NCI-H82 (cell line): ENCODE results near the gene CHMP4A.
"Not testable (repeated sequence)": the region's sequence is repeated elsewhere in the genome, so short reads cannot be mapped to it uniquely, and the experiment has no call there.

Experiments
- DNase-seq: peaks from one replicate; lab custom pipeline; 2025; lab: John Stamatoyannopoulos, UW

Gene CHMP4A

DNA sequence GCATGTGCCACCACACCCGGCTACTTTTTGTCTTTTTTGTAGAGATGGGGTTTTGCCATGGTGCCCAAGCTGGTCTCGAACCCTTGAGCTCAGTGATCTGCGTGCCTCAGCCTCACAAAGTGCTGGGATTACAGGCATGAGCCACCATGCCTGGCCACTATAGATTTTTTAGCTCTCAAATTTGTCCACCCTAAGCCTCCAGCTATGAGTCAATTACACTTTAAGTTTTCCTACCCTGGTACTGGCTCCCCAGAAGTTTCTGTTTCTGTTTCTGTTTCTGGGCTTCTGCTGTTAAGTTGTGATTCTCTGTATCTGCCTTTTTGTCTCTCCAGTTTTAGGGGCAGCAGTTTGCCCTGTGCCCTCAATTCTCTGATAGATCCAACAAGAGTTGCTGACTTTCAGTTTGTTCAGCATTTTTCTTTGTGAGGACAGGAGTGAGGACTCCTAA, 33.5 kb upstream of the CHMP4A start:
- DNase-seq: no peak

DNA sequence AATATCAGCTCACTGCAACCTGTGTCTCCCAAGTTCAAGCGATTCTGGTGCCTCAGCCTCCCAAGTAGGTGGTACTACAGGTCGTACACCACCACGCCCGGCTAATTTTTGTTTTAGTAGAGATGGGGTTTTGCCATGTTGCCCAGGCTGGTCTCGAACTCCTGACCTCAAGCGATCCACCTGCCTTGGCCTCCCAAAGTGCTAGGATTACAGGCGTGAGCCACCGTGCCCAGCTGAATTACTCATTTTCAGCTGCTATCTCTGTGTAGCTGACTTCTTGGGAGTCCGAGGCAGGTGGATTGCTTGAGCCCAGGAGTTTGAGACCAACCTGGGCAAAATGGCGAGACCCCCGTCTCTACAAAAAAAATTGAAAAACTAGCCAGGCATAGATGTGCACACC, 32.1 kb upstream of the CHMP4A start:
- DNase-seq: not testable (repeated sequence)

DNA sequence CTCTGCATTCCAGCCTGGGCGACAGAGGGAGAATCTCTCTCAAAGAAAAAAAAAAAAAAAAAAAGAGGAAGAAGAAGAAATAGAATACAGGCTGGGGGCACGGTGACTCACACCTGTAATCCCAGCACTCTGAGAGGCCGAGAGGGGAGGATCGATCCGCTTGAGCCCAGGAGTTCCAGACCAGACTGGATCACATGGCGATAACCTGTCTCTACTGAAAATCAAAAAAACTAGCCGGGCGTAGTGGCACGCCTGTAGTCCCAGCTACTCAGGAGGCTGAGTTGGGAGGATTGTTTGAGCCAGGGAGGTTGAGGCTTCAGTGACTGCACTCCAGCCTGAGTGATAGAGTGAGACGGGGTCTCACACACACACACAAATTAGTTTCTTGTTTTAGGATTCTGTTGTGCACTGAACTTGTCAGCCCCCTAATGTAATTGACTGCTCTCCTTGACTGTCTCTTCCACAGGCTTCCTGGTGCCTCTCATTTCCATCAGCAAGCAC, 30.1 kb upstream of the CHMP4A start:
- peak; percentile 48 for DNase-seq

DNA sequence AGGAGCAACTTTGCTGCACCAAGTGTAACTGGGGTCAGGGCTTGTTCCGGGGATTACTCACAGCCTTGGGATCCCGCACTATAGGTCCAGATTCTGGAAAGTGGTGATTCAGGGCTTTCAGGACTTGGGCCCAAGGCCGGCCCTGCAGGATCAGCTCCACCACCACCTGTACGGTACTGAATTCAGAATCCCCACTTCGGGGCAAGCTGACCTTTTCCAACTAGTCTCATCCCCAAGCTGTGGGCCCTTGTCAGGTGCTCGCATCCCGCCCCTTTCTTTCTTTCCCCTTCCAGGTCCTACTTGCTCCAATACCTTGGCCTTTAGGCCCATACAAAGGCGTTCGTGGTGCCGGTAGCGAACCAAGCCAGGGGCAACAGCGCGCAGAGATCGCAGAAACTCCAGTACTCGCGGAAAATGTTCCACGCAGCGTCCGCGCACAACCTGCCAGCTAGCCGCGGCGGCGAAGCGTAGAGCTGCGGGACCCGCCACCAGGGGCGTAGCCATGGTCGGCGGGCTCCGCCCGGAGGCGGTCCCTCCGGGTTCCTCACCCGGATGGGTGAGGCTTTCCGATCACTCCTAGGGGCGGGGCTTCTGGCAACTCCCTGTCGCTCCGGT, 28.6 kb upstream of the CHMP4A start:
- peak; percentile 95 for DNase-seq

DNA sequence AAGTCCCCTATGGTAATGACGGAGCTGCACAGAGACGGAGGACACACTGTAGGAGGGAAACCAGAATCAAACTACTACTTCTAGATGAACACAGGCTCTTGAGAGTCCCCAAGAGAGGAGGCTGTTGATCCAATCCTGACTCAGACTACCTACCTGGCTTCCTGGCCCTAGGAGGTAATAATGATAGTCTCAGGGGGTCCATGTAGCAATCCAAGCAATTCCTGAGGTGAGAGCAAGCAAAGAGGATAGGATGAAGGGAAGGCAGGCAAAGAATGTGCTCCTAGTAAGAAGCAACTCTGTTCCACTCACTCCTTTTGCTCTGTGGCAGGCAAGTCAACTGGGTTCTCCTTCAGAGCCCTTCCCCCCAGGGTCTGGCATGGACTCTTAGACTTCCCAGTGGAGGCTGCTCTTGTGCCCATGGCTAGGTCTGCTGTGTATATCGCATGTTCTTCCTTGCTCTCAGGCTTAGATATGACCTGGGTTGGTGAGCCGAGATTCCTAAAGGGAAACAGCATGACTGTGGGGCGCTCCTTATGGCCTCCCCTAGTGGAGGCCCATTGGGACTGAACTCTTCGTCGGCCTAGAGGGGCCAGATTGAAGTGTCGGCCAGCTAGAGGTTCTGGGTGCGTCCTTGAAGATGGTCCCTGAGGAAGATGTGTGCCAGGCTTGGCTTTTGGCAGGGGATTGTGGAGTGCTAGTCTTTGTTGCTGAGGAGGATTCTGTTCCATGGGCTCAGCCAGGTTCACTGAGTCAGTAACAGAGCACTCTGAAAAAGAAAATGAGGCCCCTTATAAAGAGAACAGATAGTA, 27.0 kb upstream of the CHMP4A start:
- no peak for DNase-seq

DNA sequence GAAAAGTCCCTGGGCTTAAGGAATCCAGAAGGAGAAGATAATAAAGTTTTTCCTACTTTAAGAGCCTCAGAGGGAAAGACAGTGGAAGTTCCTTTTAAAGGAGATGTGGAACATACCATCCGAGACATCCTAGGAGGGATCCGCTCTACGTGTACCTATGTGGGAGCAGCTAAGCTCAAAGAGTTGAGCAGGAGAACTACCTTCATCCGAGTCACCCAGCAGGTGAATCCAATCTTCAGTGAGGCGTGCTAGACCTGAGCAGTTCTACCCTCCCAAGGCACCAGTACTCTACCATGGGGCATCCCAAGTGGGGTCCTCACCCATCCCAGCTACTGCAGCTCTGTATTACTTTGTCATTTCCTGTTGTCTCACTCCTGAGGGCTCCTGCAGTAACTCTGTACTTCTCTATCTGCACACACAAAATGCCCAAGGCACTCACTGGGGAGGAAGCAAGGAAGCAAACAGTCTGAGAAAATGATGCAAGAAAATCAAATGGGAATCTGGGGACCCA, 25.3 kb upstream of the CHMP4A start:
- DNase-seq: no peak

DNA sequence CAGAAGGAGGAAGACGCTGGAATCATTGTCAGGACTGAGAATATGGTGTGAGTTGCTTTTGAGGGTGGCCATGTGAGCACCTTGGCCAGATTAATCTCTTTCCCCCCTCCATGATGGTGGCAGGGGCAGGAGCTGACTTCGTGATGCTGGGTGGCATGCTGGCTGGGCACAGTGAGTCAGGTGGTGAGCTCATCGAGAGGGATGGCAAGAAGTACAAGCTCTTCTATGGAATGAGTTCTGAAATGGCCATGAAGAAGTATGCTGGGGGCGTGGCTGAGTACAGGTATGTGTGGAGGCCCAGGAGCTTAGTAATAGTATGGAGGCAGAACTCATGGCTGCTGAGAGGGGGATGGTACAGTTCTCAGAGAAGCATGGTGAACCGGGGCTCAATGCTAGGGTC, 24.8 kb upstream of the CHMP4A start:
- DNase-seq: no peak

DNA sequence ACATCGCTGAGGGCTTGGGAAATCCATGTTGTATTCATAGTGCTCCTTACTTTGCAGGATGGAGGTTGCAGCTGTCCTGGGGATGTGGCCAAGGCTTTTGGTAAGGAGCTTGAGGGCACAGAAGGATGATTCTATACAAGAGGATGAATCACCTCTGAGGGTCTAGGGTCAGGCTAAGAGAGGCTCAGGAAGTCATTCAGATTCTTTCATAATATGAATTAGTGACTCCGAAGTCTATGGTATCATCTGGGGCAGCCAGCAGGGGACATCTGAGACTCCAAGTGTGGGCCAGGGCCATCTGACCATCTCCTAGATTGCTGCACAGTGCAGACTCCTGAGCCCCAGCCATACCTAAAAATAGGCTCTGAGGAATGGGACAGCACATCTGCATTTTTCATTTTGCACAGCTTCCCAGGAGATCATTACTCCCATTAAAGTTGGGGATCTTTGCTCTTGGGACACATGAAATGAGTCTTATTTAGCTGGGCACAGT, 24.2 kb upstream of the CHMP4A start:
- no peak for DNase-seq

DNA sequence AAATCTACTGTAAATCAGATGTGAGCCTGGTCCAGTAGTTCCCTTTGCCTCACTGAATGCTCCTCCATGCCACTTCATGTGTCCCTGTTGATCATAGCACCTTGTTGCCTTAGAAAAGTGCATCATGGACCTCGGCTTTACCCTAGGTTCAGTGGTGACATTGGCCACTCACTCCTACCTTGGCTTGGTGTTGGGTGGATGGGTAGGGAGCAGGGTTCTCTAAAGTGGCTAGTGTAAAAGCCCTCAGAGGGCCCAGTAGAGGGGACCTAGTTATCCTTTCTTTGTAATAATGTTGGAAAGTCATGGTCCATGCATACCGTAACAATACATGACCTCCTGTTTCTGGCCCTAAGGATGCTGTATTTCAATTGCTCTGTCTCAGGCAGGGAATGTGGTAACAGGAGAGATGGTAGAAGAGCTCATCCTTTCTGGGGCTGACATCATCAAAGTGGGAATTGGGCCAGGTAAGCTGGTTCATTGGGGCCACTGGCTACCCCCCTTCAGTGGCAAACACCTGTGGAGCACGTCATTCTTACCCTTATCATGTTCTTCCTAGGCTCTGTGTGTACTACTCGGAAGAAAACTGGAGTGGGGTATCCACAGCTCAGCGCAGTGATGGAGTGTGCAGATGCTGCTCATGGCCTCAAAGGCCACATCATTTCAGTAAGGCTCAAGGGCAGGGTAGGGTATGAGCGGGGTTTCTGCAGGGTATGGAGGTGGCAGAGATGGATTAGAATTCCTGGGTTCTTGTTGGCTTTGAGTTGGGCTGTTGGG, 23.6 kb upstream of the CHMP4A start:
- DNase-seq: no peak

DNA sequence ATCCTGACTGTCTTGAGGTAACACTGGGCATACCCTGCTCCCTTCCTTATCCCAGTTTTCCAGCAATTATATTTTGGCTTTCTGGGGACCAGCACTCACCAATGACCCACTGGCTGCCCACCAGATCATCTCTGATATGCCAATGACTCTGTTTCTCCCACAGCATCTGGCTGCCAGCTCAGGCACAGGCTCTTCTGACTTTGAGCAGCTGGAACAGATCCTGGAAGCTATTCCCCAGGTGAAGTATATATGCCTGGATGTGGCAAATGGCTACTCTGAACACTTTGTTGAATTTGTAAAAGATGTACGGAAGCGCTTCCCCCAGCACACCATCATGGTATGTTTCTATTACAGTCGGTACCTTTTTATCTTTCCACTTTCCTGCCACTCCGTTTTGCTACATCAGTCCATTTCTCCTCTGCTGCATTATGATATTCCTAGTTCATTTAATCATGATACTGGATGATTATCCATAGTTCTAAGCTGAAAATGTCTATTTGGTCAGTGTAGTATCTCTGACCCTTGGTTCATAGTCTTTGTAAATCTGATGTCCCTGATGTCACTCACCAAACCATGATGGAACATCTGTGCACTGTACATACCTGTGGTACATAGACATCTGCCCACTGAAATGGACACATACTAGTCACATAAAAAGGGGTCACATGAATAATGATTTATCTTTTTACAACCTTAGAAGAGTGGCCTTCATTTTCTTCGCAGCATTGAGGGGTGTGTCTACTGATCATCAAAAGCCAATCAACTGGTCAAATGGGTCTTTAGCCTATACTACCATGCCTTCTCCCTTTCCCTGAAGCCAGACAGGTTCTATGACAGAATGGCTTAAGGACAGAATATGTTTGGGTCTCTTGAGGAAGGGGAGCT, 22.8 kb upstream of the CHMP4A start:
- no peak for DNase-seq

DNA sequence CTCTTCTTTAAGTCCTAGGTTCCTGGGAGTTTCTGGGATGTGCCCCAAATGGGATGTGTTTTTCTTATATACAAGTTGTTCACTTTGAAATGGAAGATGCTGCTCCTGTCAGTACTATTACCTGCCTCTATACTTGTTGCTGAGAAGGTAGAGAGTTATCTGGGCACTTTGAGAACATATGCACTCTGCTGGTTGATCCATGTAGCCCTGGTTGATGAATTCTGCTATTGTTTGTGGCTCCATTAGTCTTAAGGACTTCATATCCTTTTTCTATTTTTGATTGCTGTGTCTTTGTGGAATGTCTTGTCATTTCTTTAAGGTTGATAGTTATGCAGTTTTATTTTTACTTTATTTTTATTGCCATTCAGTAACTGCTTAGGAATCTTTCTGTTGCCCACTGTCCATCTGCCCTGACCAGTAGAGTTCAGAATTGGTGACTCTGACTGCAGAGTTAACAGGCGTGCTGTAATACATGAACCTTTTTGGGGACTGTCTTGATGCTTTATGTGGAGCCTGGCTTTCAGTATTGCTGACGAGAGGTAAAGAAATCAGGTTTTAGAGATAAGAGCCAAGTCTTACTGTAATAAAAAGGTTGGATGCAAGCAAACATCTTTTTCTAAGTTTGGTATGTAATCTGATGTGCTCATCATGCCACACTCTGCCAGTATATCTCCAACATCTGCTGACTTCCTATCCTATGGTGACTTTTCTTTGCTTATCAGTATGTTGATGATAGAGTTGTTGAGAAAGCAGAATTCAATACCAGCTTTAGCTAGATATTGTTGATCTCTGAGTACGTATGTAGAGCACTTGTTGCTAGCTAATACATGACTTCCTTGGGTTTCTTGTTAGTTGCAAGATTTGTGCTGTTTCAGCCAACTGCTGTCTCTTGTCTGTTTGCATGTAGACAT, 21.1 kb upstream of the CHMP4A start:
- DNase-seq: no peak

DNA sequence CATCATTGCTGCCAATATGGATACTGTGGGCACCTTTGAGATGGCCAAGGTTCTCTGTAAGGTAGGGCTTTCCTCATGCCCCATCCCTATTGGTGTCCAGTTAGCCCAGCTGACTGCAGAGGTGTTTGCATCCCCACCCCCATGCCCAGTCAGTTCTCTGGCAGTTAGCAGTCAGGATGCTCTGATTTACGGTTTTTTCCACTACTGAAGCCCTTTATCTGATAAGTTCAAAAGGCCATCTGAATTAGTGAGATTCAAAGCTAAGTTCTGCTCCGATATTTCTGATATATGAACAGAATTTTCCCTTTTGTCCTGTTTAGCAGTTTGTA, 20.2 kb upstream of the CHMP4A start:
- no peak for DNase-seq

DNA sequence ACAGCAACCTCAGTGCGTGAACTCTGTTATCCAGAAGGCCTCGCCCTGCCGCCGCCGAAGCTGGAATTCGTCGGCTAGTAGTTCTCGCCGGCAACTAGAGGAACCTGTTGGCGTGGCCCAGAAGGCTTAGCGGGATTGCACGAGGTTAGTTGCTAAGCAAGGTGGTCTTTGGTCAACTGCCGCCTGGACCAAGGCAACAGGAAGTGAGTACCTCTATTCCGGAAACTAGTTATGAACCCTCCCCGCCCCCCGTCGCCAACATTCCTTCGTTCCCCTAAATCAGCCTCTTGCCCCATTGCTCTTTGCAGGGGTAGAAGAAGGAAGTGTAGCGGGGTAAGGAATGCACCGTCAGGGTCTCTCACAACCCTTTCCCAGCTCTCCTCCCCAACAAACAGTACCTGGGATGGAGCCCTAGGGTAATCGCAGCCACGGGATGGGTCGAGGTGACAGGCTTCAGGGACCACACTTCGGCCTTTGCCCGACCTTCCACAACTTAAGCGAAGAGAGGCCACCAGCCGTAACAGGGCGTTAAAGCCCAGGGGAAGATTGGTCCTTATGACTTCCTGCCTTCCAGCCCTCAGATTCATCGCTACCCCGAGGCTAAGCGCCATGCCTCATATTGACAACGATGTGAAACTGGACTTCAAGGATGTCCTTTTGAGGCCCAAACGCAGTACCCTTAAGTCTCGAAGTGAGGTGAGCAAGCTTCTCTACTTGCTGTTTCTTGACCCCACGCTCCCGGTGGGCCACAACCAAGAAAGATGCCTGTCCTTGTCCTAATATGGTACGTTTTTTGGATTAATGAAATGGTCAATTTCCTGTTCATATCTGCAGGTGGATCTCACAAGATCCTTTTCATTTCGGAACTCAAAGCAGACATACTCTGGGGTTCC, 19.6 kb upstream of the CHMP4A start, which contains the start of gene GMPR2:
TSS of gene GMPR2 (plus strand) at position 285 of the 893 bp plus-strand sequence. CDS start at position 610, 325 bp downstream.
- DNase-seq: peak; percentile 86

DNA sequence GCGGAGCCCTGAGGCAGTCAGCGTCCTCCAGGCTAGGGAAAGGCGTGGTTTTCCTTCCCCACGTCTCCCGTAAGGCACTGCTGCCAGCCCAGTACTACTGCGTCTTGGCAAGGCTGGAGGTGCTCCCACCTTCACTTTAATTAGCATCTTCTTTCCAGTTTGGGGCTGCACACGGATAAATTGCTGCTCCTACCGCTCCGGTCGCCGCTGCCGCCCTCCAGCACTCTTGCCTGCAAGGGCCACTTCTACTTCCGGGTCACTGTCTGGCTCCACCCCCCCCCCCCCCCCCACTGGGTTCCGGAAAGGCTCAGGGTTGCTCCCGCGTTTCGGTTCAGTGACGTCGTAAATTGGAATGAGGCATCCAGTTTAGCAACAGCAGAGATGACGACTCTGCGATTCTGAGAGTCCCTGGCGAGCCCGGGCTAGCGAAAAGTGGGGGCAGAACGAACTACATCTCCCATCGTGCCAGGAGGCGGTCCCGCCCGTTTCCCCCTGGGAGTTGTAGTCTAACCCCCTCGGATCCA, 18.9 kb upstream of the CHMP4A start, which contains the start of gene NEDD8:
TSS of gene NEDD8 (minus strand) at position 247 of the 524 bp plus-strand sequence. CDS start at position 147, 100 bp downstream.
- peak; percentile 90 for DNase-seq

DNA sequence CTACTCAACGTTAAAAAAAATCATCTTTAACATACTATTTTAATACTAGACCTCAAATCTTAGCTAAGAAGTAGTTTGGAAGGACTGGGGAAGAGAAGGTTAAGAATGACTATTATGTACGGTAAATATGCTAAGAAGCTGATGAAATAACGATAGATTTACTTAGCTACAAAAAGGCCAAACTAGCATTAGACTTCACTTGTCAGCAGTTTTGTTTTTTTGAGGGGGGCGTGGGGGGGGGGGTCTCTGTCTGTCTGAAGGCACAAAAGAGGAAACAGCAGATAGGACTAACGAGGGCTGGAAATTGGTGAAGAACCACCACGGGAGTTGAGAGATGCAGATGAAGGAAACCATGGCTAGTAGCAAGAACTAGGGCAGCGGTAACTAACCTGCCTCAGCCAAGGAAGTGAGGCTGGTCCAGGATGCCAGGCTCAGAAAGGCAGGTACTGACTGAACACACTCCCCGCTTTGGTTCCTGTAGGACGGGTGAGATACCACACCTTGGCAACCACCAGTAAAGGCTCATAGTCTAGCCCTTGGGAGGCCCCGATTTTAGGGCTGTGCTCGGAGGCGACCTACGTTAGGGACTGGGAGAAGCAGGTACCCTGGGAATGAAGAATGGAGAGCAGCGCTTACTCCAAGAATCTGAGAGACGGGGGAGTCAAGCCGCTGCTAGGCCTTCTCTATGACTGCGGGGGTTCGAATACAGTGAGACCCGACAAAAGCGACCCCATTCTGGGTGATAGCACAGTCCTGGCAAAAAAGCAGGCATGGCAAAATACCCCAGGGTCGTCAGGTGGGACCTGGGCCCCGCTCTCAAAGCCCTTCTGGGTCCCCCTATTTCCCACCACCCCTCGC, 18.2 kb upstream of the CHMP4A start:
- no peak for DNase-seq

DNA sequence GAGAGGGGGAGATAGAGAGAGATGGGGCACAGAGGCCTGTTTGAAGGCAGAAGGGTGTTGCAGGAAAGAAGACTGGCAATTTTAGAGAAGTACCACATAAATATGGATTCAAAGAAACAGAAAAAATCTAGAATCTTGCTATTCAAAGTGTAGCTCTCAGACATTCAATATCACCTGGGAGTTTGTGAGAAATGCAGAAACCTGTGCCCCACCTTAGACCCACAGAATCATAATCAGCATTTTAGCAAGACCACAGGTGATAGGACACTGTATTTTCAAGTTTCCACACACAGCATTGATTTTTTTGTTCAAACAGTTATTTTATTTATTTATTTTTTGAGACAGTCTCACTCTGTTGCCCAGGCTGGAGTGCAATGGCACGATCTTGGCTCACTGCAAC, 15.6 kb upstream of the CHMP4A start:
- DNase-seq: no peak

DNA sequence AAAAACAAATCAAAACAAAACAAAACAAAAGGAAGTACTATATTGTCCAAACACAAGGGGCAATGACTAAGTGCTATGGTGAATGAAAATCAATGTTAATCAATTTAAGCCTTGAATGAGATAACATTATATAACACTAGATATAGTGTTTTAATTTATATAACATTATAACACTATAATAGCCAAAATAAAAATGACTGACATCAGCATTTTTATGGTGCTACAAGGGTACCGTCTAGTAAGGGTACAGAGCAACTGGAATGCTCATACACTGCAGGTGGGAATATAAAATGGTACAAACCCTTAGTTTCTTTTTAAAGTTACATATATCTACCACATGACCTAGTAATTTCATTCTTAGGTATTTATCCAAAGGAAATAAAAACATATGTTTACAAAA, 13.2 kb upstream of the CHMP4A start:
- DNase-seq: no peak

DNA sequence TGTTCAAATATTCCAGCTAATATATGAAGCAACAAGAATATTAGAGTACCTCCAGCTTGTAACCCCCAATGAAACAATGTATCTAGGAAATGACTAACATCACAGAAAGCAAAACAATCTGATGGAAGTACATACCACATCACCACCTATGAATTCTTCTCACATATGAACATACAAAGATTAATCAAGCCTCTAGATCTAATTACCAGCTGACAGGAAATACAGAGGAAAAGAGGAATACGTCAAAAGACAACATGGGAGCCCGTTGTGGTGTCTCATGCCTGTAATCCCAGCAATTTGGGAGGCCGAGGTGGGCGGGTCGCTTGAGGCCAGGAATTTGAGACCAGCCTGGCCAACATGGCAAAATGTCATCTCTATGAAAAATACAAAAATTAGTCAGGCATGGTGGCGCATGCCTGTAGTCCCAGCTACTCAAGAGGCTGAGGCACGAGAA, 11.4 kb upstream of the CHMP4A start:
- no peak for DNase-seq
